Measurements from ENCODE around the gene PRCP.

DNA sequence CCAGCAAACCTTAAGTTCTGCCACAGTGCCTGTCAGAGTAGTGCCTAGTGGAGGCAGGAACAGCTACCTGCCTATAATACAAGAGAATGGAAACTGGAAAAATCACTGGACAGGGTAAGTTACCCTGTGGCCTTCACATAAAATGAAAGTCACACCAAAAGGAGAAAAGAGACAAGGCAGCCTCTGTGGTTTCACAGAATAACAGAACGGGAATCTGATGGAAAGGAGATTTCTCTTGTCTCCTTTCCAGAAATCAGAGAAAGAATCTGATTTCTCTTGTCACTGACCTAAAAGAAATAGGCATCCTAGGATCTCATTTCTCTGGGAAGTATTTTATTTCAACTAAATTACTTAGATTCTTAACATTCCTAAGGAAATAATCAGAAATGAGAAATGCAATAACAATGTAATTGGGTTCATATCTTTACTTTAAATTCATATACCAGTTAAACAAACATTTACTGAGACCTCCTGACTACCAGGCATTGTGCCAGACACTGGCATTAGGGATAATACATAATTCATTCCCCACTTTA lies 41.6 kb downstream of the PRCP start:
- TF ChIP-seq, protein P1, sequence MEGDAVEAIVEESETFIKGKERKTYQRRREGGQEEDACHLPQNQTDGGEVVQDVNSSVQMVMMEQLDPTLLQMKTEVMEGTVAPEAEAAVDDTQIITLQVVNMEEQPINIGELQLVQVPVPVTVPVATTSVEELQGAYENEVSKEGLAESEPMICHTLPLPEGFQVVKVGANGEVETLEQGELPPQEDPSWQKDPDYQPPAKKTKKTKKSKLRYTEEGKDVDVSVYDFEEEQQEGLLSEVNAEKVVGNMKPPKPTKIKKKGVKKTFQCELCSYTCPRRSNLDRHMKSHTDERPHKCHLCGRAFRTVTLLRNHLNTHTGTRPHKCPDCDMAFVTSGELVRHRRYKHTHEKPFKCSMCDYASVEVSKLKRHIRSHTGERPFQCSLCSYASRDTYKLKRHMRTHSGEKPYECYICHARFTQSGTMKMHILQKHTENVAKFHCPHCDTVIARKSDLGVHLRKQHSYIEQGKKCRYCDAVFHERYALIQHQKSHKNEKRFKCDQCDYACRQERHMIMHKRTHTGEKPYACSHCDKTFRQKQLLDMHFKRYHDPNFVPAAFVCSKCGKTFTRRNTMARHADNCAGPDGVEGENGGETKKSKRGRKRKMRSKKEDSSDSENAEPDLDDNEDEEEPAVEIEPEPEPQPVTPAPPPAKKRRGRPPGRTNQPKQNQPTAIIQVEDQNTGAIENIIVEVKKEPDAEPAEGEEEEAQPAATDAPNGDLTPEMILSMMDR (IDR thresholded peaks at IDR 0.05): no peak
- no peak for TF ChIP-seq POLR2A (IDR thresholded peaks at IDR 0.05)
